GM20000 (cell line): ENCODE measurements around the gene PFKP.

Experiments used
- DNase-seq: peaks from one replicate; pipeline ENCODE4 v3.0.0; 2012; ENCODE audit warnings: low spot score
- CTCF ChIP-seq: IDR thresholded peaks from 2 replicates; pipeline ENCODE4 v1.5.1; 2012; ENCODE audit warnings: mild to moderate bottlenecking, control low read depth; ENCODE audit errors: extremely low read depth, missing control alignments

PFKP gene

GRCh38 chr10:3131098-3131497, 63.8 kb downstream of the PFKP start:
- no peak for TF ChIP-seq CTCF
- no peak for DNase-seq

GRCh38 chr10:3132036-3133025, 65.0 kb downstream of the PFKP start:
- TF ChIP-seq CTCF, result no peak
- DNase-seq, result no peak

- DNase-seq, result no peak
- no peak for TF ChIP-seq CTCF
Observed at GRCh38 chr10:3133948-3134347, 66.6 kb downstream of the PFKP start.

- DNase-seq, result no peak
- TF ChIP-seq CTCF, result no peak
Observed at GRCh38 chr10:3135006-3135405, 67.7 kb downstream of the PFKP start.

GRCh38 chr10:3136336-3136735, 69.0 kb downstream of the PFKP start:
- DNase-seq, result no peak
- no peak for TF ChIP-seq CTCF

- TF ChIP-seq CTCF, result no peak
- no peak for DNase-seq
Observed at GRCh38 chr10:3136763-3137611, 69.6 kb downstream of the PFKP start.
